Activated CD4-positive, alpha-beta T cell treated with anti-CD3 and anti-CD28 coated beads for 48 hours (primary cell): ENCODE results near the gene SNX1.
"Not testable (repeated sequence)": the region's sequence is repeated elsewhere in the genome, so short reads cannot be mapped to it uniquely, and the experiment has no call there.

Experiments
- DNase-seq: peaks from one replicate; pipeline ENCODE4 v3.0.0-alpha.2; 2020

SNX1 gene

DNA sequence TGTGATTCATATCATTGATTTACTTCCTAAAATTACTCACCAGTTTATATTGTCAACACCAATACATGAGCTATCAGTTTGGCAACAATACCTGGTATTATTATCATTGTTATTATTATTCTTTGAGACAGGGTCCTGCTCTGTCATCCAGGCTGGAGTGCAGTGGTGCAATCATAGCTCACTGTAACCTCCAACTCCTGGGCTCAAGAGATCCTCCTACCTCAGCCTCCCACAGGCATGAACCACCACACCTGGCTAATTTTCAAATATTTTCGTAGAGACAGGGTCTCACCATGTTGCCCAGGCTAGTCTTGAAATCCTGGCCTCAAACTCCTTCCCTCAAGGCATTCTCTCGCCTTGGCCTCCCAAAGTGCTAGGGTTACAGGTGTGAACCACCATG lies 22.3 kb upstream of the SNX1 start:
- not testable (repeated sequence) for DNase-seq

DNA sequence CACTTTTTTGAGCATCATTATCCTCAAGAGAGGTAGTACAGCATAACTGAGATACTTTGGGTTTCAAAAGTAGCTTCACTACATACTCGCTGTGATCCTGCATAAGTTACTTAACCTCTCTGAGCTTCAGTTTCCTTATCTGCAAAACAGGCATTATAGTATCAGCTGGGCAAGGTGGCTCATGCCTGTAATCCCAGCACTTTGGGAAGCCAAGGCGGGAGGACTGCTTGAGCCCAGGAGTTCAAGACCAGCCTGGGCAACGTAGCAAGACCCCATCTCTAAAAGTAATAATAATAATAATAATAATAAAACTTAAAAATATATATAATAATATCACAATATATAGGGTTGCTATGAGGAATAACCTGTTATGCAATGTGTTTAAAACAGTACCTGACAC lies 13.0 kb upstream of the SNX1 start:
- DNase-seq, result no peak

DNA sequence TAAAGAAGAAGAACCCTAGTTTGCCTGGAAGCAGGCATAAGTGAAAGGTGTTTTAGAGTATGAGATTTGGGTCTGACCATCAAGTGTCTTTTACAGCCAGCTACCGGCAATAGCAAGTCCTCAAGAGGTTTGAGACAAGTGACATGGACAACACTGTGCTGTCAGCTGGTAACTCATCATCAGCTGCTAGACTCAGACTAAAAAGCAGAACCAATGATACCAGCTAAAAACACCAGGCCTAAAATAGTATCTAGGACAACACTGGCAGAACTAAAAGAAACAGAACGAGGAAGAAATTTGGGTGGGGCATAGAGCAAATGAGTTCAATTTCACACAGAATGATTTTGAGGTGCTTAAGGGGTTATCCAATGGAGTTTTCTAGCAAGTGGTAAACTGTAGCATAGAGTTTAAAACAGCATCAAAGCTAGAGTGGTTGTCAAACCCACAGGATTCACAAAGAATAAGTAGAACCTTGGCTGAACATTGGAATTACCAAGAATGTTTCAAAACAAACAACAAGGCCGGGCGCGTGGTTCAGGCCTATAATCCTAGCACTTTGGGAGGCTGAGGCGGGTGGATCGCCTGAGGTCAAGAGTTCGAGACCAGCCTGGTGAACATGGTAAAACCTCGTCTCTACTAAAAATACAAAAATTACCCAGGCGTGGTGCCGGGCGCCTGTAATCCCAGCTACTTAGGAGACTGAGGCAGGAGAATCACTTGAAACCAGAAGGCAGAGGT lies 6.1 kb upstream of the SNX1 start:
- no peak for DNase-seq

DNA sequence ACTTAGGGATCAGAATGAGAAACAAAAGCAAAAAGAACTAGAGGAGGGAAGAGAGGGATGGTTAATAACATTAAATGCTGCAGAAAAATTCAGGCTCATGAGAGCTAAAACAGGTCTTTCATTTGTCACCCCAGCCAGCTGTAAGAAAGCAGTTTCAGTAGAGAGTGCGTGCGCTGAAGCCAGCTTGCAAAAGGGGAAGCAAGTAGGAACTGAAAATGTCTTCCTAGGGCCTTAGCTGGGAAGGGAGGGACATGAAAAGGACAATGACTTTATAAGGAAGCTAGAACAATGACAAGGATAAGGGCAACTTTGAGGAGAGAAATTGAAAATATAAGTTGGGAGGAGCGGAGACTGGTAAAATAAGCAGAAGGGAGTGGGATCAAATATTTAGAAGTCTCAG lies 5.3 kb upstream of the SNX1 start:
- DNase-seq, result no peak

DNA sequence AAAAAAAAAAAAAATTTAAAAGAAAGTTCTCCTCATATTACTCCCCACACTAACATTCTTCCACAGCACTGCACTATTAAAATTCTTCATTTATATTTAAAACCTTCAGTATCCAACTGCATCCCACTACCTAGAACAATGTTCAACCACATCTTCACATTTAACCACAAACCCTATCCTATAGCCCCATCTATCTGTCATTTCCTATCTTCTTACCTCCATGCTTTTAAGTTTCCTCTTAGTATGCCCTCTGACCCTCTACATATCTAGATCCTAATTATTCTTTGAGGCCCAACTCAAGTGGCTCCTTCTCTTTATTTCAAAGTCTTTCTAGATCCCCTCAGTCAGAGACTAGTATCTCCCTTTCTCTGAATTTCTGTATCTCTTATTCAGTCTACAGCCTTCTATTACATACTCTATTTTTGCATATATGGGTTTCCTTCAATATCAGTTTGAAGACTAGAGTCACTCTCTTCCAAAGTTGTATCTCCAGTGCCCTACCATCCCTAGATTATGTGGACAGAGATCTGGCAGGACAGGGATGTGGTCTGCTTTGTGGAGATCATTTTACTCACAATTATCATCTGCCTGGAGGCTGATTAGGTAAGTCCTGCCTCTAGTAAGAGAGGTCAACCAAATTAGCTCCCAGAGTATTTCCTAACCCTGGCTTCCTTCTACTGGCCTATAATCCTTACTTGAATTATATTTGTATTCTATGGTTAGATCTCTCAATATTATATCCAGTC lies 3.5 kb upstream of the SNX1 start:
- no peak for DNase-seq

DNA sequence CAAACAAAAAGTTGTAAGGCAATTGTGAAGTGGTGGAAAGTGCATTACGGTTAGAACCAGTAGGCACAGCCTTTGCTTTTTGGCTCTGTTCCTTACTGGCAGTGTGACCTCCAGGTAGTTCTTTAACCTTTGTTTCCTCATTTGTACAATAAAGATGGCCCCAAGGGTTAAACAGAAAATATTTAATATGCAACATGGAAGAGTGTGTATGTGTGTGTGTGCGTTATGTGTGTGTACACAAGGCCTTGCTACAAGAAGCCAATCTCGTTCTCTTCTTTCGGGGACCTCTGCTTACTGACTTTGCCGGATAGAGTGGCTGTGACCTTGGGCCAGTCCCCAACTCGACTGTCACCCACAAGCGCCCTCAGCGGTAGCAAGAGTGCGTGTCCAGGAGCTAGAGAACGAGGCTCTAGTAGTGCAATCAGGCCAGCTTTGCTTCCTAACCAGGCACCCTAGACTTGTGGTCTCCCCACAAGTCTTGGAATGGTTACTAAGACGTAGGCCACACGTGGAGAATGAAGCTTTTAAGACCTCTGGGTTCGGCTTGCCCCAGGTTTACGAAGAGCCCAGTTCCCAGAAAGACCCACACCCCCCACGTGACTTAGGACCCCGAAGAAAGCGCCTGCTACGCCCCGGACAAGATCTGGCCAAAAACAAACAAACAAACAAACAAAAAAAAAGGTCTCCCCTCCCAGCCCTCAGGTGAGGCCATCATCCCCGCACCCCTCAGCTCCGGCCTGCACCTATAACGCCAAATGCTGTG lies 2.7 kb upstream of the SNX1 start:
- DNase-seq, result peak; percentile 57

DNA sequence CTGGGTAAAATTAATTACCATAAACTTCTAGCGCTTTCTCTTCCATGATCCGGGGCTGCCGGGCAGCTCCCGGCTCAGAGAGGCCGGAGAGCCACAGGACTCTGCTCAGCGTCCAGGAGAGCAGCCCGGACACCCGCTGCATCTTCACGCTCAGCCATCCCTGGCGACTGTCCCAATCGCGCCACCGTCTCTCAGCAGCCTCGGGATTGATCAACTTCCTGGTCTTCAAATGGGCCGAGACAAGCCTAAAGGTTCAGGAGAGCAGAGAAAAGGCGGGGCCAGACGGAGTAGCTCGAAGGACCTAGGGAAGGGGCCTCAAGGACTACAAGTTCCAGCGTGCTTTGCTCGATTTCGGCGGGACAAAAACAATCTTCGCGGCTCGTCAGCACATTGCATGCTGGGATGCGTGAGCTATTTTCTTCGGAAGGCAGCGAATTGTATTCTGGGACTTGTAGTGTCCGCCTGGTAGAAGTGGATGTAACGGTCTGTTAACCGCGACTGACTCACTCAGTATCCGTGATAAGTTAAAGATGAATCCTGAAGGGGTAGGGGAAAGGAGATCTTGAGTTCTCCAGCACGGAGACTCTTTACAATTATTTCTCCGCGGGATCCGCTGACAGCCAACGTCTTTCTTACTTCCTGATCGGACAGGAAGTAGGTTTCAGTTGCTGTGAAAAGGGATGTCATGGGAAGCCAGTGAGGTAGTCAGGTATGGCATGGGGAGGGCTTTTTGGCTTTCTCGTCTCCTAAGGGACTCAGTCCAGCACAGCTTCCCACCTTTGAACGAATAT lies 2.0 kb upstream of the SNX1 start, which contains the start of gene CIAO2A:
TSS of gene CIAO2A (minus strand) at position 212 of the 791 bp plus-strand sequence. CDS start at position 142, 70 bp downstream.
- peak; percentile 96 for DNase-seq

DNA sequence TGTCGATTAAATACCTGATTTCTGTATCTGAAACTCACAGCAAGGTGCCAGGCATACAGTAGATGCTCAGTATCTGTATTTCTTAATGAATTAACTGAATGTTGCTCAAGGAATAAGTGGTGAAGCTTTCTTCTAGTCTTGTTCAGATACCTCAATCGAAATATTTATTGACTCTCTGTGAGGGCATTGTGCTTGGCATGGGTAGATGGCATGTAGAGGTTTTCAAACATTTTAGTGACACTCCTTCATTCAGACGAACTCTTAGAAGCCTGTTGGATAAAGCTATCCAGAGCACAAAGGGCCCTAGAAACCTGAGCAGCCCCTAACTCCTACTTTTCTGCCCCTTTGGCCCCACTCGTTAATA lies 369 bp upstream of the SNX1 start:
- no peak for DNase-seq

DNA sequence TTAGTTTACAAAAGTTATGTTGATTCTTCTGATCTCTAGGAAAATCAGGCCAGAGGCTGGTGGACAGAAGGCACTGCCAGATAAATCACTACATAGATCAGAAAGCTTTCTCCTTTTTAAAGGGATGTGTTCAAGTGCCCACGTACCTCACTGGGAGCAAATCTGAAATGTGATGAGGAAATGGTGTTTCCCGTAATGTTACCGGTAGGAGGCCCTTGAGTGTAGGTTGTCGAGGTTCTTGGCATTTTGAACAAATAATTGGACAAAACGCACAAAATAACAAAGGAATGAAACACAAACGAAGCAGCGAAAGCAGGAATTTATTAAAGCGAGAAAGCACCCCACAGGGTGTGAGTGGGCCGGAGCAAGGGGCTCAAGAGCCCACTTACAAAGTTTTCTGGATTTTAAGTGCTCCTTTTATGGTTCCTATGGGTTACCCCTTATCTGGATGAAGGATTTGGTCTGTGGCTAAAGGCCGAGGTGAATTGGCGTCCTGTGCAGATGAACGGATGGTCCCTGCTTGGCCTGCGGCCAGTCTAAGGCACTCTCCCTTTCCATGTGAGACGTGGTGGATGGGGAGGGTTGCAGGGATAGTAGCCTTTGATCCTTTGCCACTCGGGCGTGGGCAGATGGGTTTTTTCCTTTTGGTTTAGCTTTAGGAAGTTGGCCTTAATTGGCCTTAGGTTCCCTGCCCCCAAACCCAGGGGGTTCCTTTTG lies 1.0 kb downstream of the SNX1 start:
- no peak for DNase-seq

DNA sequence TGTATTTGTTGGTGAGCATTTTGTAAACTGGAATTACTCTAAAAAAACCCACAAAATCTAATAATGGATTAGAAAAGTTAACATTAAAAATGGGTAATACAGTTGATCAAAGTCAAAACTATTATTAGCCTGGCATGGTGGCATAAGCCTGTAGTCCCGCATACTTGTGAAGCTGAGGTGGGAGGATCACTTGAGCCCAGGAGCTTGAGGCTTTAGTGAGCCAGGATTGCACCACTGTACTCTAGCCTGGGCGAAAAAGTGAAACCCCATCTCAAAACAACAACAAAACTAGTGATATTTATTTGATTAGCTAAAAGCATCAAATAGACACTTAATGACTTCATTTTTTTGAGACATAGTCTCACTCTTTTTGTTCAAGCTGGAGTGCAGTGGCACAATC lies 3.6 kb downstream of the SNX1 start:
- no peak for DNase-seq

DNA sequence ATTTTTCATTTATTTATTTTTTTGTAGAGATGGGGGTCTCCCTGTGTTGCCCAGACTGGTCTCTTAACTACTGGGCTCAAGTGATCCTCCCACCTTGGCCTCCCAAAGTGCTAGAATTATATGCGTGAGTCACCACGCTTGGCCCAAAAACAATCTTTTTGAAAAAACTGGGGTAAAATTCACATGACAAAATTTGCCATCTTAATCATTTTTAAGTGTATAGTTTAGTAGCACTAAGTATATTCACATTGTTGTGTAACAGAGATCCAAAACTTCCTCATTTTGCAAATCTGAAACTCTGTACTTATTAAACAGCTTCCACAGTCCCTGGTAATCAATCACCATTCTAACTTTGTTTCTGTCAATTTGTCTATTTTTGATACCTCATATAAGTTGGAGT lies 5.2 kb downstream of the SNX1 start:
- DNase-seq, result no peak

DNA sequence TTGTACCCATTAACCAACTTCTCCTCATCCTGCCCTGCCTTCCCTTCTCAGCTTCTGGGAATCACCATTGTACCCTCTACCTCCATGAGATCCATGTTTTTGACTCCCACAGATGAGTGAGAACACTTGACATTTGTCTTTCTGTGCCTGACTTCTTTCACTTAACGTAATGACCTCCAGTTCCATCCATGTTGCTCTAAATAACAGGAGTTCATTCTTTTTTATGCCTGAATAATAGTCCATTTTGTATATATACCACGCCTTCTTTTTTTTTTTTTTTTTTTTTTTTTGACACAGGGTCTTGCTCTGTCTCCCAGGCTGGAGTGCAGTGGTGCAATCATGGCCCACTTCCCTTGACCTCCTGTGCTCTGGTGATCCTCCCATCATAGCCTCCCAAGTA lies 6.7 kb downstream of the SNX1 start:
- DNase-seq, result no peak

DNA sequence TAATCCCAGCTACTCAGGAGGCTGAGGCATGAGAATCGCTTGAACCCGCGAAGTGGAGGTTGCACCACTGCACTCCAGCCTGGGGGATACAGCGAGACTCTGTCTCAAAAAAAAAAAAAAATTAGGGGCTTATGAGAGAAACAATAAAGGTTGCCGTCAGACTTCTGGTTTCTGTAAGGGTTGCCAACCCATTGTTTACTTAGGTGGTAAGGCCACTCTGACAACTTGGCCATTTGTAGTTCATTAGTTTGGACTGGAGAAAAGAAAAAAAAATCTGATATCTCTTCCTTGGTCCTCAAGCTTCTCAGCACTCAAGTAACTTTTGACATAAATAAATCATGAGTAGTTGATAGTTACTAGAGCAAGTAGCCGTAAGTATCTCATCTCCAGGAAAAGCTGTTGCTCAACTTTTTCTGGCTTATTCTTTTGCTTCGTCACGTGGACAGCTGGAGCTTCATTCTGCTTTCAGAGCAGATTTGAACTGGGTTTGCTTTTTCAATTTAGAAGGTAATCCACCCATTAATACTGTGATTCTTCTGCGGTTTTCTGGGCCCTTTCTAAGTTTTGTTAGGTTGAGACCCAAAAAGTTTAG lies 9.4 kb downstream of the SNX1 start:
- DNase-seq, result no peak

DNA sequence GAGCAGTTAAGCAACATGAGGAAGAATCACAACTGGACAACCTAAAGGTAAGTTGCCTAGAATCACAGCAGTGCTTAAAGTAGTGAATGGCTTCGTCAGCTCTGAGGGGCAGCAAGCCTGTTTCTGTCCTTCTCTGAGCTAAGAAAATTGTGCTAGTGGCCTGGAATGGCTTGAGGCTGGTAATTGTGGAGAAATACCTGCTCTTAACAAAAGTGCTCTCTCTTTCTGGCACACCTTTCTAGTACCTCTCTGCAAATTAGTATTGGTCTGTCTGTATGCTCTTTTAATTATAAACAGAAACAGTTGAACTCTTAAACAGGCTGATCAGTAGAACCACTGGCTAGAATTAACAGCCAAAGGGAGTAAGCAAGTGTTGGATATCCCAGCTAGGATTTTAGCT lies 11.6 kb downstream of the SNX1 start:
- no peak for DNase-seq

DNA sequence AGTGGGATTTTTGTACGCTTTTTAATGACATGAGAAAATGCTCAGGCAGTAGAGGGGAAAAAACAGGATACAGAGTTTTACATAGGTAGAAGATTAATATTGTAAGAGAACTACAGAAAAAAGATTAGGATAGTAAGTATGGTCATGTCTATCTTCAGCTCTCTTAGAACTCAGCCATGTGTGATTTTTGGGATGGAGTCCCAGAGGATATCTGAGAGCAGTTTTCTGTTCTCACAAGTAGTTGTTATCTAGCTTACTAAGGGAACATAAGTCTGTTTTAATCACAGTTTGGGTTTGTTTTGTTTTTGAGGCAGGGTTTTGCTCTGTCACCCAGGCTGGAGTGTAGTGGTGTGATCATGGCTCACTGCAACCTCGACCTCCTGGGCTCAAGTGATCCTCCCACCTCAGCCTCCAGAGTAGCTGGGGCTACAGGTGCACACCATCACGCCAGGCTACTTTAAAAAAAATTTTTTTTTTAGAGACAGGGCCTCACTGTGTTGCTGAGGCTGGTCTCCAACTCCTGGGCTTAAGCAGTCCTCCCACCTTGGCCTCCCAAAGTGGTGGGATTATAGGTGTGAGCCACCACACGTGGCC lies 14.4 kb downstream of the SNX1 start:
- not testable (repeated sequence) for DNase-seq

DNA sequence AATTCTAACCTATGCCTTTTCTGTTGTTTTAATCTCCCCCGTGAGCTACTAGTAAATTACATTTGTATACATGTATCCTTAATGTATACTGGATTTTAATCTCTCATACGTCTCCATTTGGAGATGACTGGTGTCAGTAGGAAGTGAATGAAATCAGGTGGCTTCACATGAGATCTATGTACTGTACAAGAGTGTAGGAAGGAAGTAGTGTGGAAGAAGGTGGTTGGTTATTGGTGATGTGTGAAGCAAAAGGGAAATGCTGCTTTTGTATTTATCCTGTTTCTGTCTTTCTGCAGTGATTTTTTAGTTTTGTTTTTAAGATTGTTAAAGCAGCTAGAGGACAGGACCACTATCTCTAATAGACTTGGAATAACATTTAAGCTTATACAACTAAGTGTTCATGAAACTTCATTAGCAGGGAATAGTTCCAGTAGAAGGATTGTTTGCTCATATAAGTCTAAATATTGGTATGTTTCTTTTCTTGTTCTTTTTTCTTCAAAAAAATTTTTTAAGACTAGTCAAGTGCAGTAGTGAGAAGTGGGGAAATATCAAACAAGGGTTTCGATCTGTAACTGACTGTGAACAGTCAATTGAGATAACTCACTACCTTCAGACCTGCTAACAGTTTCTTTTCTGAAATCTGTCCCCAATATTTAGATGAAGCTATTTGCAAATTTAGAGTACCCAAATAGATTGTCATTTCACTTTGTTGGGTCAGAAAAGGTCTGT lies 15.3 kb downstream of the SNX1 start:
- DNase-seq, result no peak

DNA sequence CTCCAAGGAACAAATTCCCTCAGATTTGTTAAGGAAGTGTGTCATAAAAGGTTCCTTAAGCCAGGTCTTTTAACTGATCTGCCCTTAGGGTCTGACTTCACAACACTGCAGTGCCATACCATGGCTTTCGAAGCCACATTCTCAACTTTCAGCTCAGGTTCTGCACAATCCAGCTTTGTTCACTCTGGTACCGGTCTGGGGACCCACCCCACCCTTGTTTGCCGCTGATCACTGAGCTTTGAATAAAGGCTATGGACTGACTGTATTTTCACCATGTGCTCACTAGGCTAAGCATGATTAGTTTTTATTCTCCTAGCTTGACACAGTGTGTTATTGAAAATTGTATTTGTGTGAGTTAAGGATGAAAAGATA lies 15.9 kb downstream of the SNX1 start:
- no peak for DNase-seq

DNA sequence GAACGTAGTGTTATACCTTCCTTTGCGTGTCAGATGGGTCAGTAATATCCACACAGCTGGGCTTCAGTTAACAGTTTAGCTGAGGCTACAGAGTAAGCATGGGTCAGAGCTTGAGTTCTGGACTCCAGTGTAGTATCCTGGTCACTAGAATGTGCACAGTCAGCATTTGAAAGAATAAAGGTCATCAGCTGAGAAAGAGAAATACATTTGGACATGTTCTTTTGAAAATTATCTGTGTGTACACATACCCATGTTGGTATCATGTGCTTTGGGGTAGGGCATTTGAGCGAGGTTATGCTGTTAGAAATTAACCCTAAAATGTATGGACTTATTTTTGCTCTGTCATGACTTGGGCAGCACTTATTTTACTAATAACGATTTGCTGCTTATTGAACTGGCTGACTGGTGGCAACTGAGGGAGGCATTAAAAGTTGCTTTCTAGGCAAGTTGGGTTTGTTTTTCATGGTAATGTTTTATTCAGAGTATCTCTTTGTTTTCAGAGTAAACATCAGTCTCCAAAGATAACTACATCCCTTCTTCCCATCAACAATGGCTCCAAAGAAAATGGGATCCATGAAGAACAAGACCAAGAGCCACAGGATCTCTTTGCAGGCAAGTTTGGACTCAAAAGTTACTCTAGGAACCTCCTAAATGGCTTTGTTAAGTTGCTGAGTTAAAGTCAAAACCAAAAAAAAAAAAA lies 16.4 kb downstream of the SNX1 start:
- DNase-seq, result no peak

DNA sequence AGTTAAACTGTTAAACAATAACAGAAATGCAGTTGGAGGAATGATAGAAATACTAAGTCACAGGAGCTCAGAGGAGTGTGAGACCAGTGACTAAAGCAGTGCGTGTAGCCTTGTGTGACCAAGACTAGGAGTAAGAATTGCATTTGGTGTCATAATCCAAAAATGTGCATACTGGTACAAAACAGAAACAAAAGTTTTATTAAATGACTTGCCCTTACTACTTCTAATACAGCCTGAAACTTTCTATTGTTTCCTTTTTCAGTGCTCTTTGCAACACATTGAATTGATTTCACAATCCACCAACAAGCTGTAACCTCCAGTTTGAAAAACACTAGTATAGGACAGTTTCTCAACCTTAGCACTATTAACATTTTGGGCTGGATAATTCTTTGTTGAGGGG lies 17.1 kb downstream of the SNX1 start:
- DNase-seq, result no peak
